HG03045 (cell line): Measurements from ENCODE around the gene PPP1R7.

Experiments
- ATAC-seq: cut with Tn5 transposase; IDR thresholded peaks from one replicate; pipeline ENCODE4 v1.9.1; 2021; ENCODE audit warnings: mild to moderate bottlenecking, moderate library complexity; ENCODE audit not compliant: unreplicated experiment

PPP1R7 gene

GRCh38 chr2:241161646-241162281 is 11.5 kb downstream of the PPP1R7 start:
- ATAC-seq: no peak

GRCh38 chr2:241163601-241164118 is 13.4 kb downstream of the PPP1R7 start:
- ATAC-seq: no peak

GRCh38 chr2:241168366-241168765 is 18.1 kb downstream of the PPP1R7 start:
- no peak for ATAC-seq

- no peak for ATAC-seq
These were observed 23.3 kb downstream of the PPP1R7 start for GRCh38 chr2:241173557-241173956.

GRCh38 chr2:241177526-241178334 is 27.5 kb downstream of the PPP1R7 start:
- no peak for ATAC-seq

GRCh38 chr2:241178961-241179360 is 28.7 kb downstream of the PPP1R7 start:
- ATAC-seq: no peak

GRCh38 chr2:241179899-241180298 is 29.6 kb downstream of the PPP1R7 start:
- no peak for ATAC-seq

GRCh38 chr2:241180495-241180894 is 30.2 kb downstream of the PPP1R7 start:
- no peak for ATAC-seq

- ATAC-seq: no peak
These were observed 31.9 kb downstream of the PPP1R7 start for GRCh38 chr2:241182126-241182525.

GRCh38 chr2:241182531-241183133 is 32.4 kb downstream of the PPP1R7 start:
- no peak for ATAC-seq

- ATAC-seq: no peak
These were observed 33.0 kb downstream of the PPP1R7 start for GRCh38 chr2:241183221-241183620.

GRCh38 chr2:241184901-241185300 is 34.6 kb downstream of the PPP1R7 start:
- no peak for ATAC-seq

GRCh38 chr2:241185961-241186360 is 35.7 kb downstream of the PPP1R7 start:
- ATAC-seq: no peak

GRCh38 chr2:241187101-241187917 is 37.0 kb downstream of the PPP1R7 start:
- ATAC-seq: no peak

GRCh38 chr2:241187918-241188234 is 37.6 kb downstream of the PPP1R7 start:
- no peak for ATAC-seq

- no peak for ATAC-seq
These were observed 38.3 kb downstream of the PPP1R7 start, which contains the start of gene ANO7 for GRCh38 chr2:241188361-241189092. Gene ANO7 (plus strand): TSS chr2:241188677. CDS start chr2:241190064, 1,387 bp downstream.

GRCh38 chr2:241189093-241189855 is 39.0 kb downstream of the PPP1R7 start:
- ATAC-seq: no peak

- ATAC-seq: no peak
These were observed 39.6 kb downstream of the PPP1R7 start for GRCh38 chr2:241189856-241190201.

GRCh38 chr2:241190291-241190981 is 40.2 kb downstream of the PPP1R7 start:
- ATAC-seq: no peak
